Liver (tissue), 9 donors: Measurements from ENCODE around the gene SLC25A26. TPM values are rescaled to one million over a fixed set of nuclear protein-coding genes. Genes with fewer than 3 reads are reported as not detected.

ENCODE experiments used
- DNase-seq: peaks from one replicate; pipeline ENCODE4 v3.0.0-alpha.2; 2017; ENCODE audit warnings: low spot score
- H3K27ac ChIP-seq, 2 donors: one replicate each; pipeline ENCODE4 v1.7.0; 2013; ENCODE audit warnings: inconsistent platforms in 2 of 2, low read length in 2 of 2, control low read depth in 1 of 2, low read depth in 1 of 2, mild to moderate bottlenecking in 1 of 2
- H3K27me3 ChIP-seq, 4 donors: one replicate each; pipeline versions ENCODE4 v1.6.1 to v1.7.0; 2013; ENCODE audit warnings: low read length in 3 of 4, inconsistent platforms in 1 of 4, mild to moderate bottlenecking in 1 of 4, moderate library complexity in 1 of 4; ENCODE audit not compliant: control insufficient read depth in 4 of 4, insufficient read depth in 4 of 4
- H3K36me3 ChIP-seq, 4 donors: one replicate each; pipeline versions ENCODE4 v1.6.1 to v1.7.0; 2013; ENCODE audit warnings: low read length in 3 of 4, mild to moderate bottlenecking in 3 of 4, low read depth in 1 of 4, moderate library complexity in 1 of 4; ENCODE audit not compliant: control insufficient read depth in 4 of 4, insufficient read depth in 3 of 4
- H3K4me1 ChIP-seq, 4 donors: one replicate each; pipeline versions ENCODE4 v1.6.1 to v1.7.0; 2013; ENCODE audit warnings: low read length in 3 of 4, mild to moderate bottlenecking in 3 of 4, moderate library complexity in 1 of 4; ENCODE audit not compliant: control insufficient read depth in 4 of 4, insufficient read depth in 4 of 4
- H3K4me3 ChIP-seq, 3 donors: one replicate each; pipeline versions ENCODE4 v1.6.1 to v1.7.0; 2013; ENCODE audit warnings: low read length in 3 of 3, control low read depth in 1 of 3, low read depth in 1 of 3, mild to moderate bottlenecking in 1 of 3
- H3K9ac ChIP-seq, 2 donors: one replicate each; pipeline ENCODE4 v1.7.0; 2013; ENCODE audit warnings: low read length in 2 of 2, mild to moderate bottlenecking in 2 of 2, moderate library complexity in 2 of 2, control low read depth in 1 of 2, low read depth in 1 of 2
- H3K9me3 ChIP-seq, 4 donors: one replicate each; pipeline versions ENCODE4 v1.6.1 to v1.7.0; 2013; ENCODE audit warnings: low read length in 3 of 4; ENCODE audit not compliant: control insufficient read depth in 4 of 4
- ATF3 ChIP-seq: IDR thresholded peaks from 2 replicates; pipeline ENCODE4 v1.6.1; 2016; ENCODE audit warnings: antibody characterized with exemption
- CTCF ChIP-seq: fragments of 150-350 bp; IDR thresholded peaks from 2 replicates; pipeline ENCODE4 v1.5.1; 2017; ENCODE audit warnings: improper control_type of control experiment, low read depth, low read length; ENCODE audit not compliant: missing input control
- EGR1 ChIP-seq, 2 donors: IDR thresholded peaks; 2 replicates each; pipeline ENCODE4 v1.6.1; 2016 to 2018; ENCODE audit warnings: antibody characterized with exemption in 2 of 2, low read depth in 2 of 2
- FOXA2 ChIP-seq: IDR thresholded peaks from 2 replicates; pipeline ENCODE4 v1.6.1; 2016; ENCODE audit warnings: antibody characterized with exemption
- HNF4G ChIP-seq: IDR thresholded peaks from 2 replicates; pipeline ENCODE4 v1.6.1; 2016; ENCODE audit warnings: antibody characterized with exemption
- JUND ChIP-seq, 2 donors: IDR thresholded peaks; 2 replicates each; pipeline ENCODE4 v1.6.1; 2016; ENCODE audit warnings: antibody characterized with exemption in 2 of 2
- MAX ChIP-seq: IDR thresholded peaks from 2 replicates; pipeline ENCODE4 v1.6.1; 2016; ENCODE audit warnings: antibody characterized with exemption
- NR2F2 ChIP-seq: IDR thresholded peaks from 2 replicates; pipeline ENCODE4 v1.6.1; 2016; ENCODE audit warnings: antibody characterized with exemption
- RAD21 ChIP-seq, 2 donors: IDR thresholded peaks; 2 replicates each; pipeline ENCODE4 v1.6.1; 2016; ENCODE audit warnings: antibody characterized with exemption in 2 of 2, mild to moderate bottlenecking in 2 of 2
- RXRA ChIP-seq, 2 donors: IDR thresholded peaks; 2 replicates each; pipeline ENCODE4 v1.6.1; 2017 to 2018; ENCODE audit warnings: antibody characterized with exemption in 2 of 2, mild to moderate bottlenecking in 1 of 2
- SP1 ChIP-seq: IDR thresholded peaks from 2 replicates; pipeline ENCODE4 v1.6.1; 2018; ENCODE audit warnings: antibody characterized with exemption, mild to moderate bottlenecking
- TAF1 ChIP-seq: conservative IDR thresholded peaks from 2 replicates; pipeline ENCODE4 v1.6.1; 2016; ENCODE audit warnings: antibody characterized with exemption, mild to moderate bottlenecking
- YY1 ChIP-seq: IDR thresholded peaks from 2 replicates; pipeline ENCODE4 v1.6.1; 2016; ENCODE audit warnings: antibody characterized with exemption, mild to moderate bottlenecking
- ZBTB33 ChIP-seq: IDR thresholded peaks from 2 replicates; pipeline ENCODE4 v1.6.1; 2016; ENCODE audit warnings: antibody characterized with exemption
- WGBS: extraction: QIAGEN DNeasy Blood & Tissue Kit; methylation state at CpG from one replicate; pipeline ENCODE4 v1.1.7; 2013; 5-methylcytosine and 5-hydroxymethylcytosine counted together
- polyA plus RNA-seq, 2 donors: library from polyadenylated mRNA; stranded (reverse) in 1 of 2; unstranded in 1 of 2; fragments of 200-250 nt in 1 of 2; fragments of >200 nt in 1 of 2; fragmentation: Nextera tagmentation in 1 of 2; extraction: Ambion mirVana in 1 of 2; gene quantifications; one replicate each; pipeline versions ENCODE4 v1.2.1 to v1.2.3, GENCODE V29; 2013 to 2015
- total RNA-seq, 2 donors: library from RNA; depleted of rRNA; stranded (reverse); fragments of >200 nt; gene quantifications; one replicate each; pipeline ENCODE4 v1.2.3, GENCODE V29; 2014
- donor health status: healthy.
- donor health status: healthy.
- donor health status: healthy.
- donor health status: healthy.
- donor health status: healthy.

Gene SLC25A26
- total and polyA plus RNA-seq, 4 donors: 9.9 to 21.6 (median 12.8) TPM

- Histone ChIP-seq H3K36me3 (no peaks in the 10 kb centered on the region), H3K27me3 (no peaks in the 10 kb centered on the region), H3K27ac (no peak overlapping the region), H3K4me3 (no peak overlapping the region), H3K9ac (no peak overlapping the region), H3K4me1 (peaks cover 0 to 2% (median 0%) of the 10 kb centered on the region in 4 donors), H3K9me3 (no peaks in the 10 kb centered on the region)
- 63% methylated on average over 6 of the region's 6 CpGs for WGBS
- DNase-seq: no peak
- TF ChIP-seq JUND (IDR thresholded peaks at IDR 0.05): no peak
- TF ChIP-seq MAX: no peak
- no peak for TF ChIP-seq HNF4G
- TF ChIP-seq YY1: no peak
- TF ChIP-seq RAD21 (IDR thresholded peaks at IDR 0.05): peak; percentile 81 to 83
- TF ChIP-seq EGR1 (IDR thresholded peaks at IDR 0.05; ENCODE audit: low read depth in 2 of 2): no peak
- TF ChIP-seq CTCF: peak; percentile 75
- TF ChIP-seq FOXA2: peak; percentile 14
- TF ChIP-seq ATF3: no peak
- TF ChIP-seq TAF1: no peak
- no peak for TF ChIP-seq SP1
- no peak for TF ChIP-seq NR2F2
- no peak for TF ChIP-seq RXRA (IDR thresholded peaks at IDR 0.05)
These were observed 33.2 kb downstream of the SLC25A26 start for GRCh38 chr3:66253790-66254620.

GRCh38 chr3:66255865-66256264 lies 35.1 kb downstream of the SLC25A26 start:
- TF ChIP-seq EGR1 (IDR thresholded peaks at IDR 0.05; ENCODE audit: low read depth in 2 of 2): no peak
- TF ChIP-seq ZBTB33: no peak
- no peak for TF ChIP-seq HNF4G
- TF ChIP-seq RXRA (IDR thresholded peaks at IDR 0.05): no peak
- no peak for TF ChIP-seq MAX
- TF ChIP-seq FOXA2: no peak
- no peak for TF ChIP-seq TAF1
- H3K27ac ChIP-seq: no peak overlapping the region
- H3K27me3 ChIP-seq: no peaks in the 10 kb centered on the region
- DNase-seq: no peak
- H3K4me3 ChIP-seq: no peak overlapping the region
- H3K9ac ChIP-seq: no peak overlapping the region
- peaks cover 0 to 2% (median 0%) of the 10 kb centered on the region in 4 donors for H3K4me1 ChIP-seq
- H3K9me3 ChIP-seq: no peaks in the 10 kb centered on the region
- H3K36me3 ChIP-seq: no peaks in the 10 kb centered on the region
- 91% methylated on average over 3 of the region's 3 CpGs for WGBS
